Natural killer cell (primary cell): ENCODE results near the gene SND1. TPM values are rescaled to one million over a fixed set of nuclear protein-coding genes. Genes with fewer than 3 reads are reported as not detected.
A peak's percentile ranks its signal among the peaks of the same experiment; 100 is the strongest.

ENCODE experiments used
- ATAC-seq, 3 donors: fragments of 150-1000 bp in 2 of 3; fragments of 200-7000 bp in 1 of 3; cut with Tn5 transposase; 1 replicate in 1 of 3; 2 replicates in 2 of 3; pipeline ENCODE4 v1.10.0; 2021; ENCODE audit warnings: mild to moderate bottlenecking in 2 of 3, moderate library complexity in 2 of 3
- DNase-seq, 2 donors: peaks; one replicate each; pipeline versions ENCODE4 v3.0.0 to v3.0.0-alpha.2; 2013 to 2021; ENCODE audit warnings: mixed read lengths in 1 of 2
- H3K27ac ChIP-seq: one replicate; pipeline ENCODE4 v1.5.1; 2013; ENCODE audit warnings: mild to moderate bottlenecking, low read length
- H3K27me3 ChIP-seq: one replicate; pipeline ENCODE4 v1.6.1; 2013; ENCODE audit warnings: low read length; ENCODE audit not compliant: control insufficient read depth, insufficient read depth
- H3K36me3 ChIP-seq: one replicate; pipeline ENCODE4 v1.6.1; 2013; ENCODE audit warnings: low read length; ENCODE audit not compliant: control insufficient read depth, insufficient read depth
- H3K4me1 ChIP-seq: one replicate; pipeline ENCODE4 v1.6.1; 2013; ENCODE audit warnings: low read length; ENCODE audit not compliant: control insufficient read depth, insufficient read depth
- H3K4me3 ChIP-seq: one replicate; pipeline ENCODE4 v1.5.1; 2013; ENCODE audit warnings: low read length
- H3K9me3 ChIP-seq: one replicate; pipeline ENCODE4 v1.6.1; 2013; ENCODE audit warnings: low read length; ENCODE audit not compliant: control insufficient read depth, insufficient read depth
- H3K27ac Mint-ChIP-seq, 2 donors: one replicate each; pipeline ENCODE4 v1.8.0; 2022; ENCODE audit warnings: mild to moderate bottlenecking in 2 of 2, mixed read lengths in 2 of 2, moderate library complexity in 1 of 2
- H3K27me3 Mint-ChIP-seq, 2 donors: one replicate each; pipeline ENCODE4 v1.8.0; 2022; ENCODE audit warnings: low read depth in 2 of 2, mixed read lengths in 2 of 2
- H3K36me3 Mint-ChIP-seq: one replicate; pipeline ENCODE4 v1.8.0; 2022; ENCODE audit warnings: mixed read lengths
- H3K4me1 Mint-ChIP-seq, 2 donors: one replicate each; pipeline ENCODE4 v1.8.0; 2022; ENCODE audit warnings: mixed read lengths in 2 of 2
- H3K4me3 Mint-ChIP-seq: one replicate; pipeline ENCODE4 v1.8.0; 2022; ENCODE audit warnings: mild to moderate bottlenecking, moderate library complexity, mixed read lengths
- H3K9me3 Mint-ChIP-seq, 2 donors: one replicate each; pipeline ENCODE4 v1.8.0; 2022; ENCODE audit warnings: mixed read lengths in 2 of 2
- CTCF ChIP-seq: fragments of 200-600 bp; IDR thresholded peaks from one replicate; pipeline ENCODE4 v1.8.0; 2022; ENCODE audit warnings: antibody characterized with exemption
- WGBS: methylation state at CpG from one replicate; pipeline ENCODE4 v1.1.7; 2013; ENCODE audit warnings: missing lambda C conversion rate; ENCODE audit not compliant: insufficient coverage; 5-methylcytosine and 5-hydroxymethylcytosine counted together
- intact Hi-C: fragments of 100-400 bp; cut with micrococcal nuclease; formaldehyde crosslinking; loops from one replicate; pipeline ENCODE4 v1.14.2; 2022
- total RNA-seq, 4 donors: library from RNA; stranded (reverse); fragments of 120-200 nt in 1 of 4; gene quantifications; one replicate each; pipeline versions ENCODE4 v1.2.3 to v1.2.4, GENCODE V29; 2013 to 2022

Gene SND1
- total RNA-seq, 3 donors from 2014 or later (not counting 1 experiment from before 2014, with no cell fraction given) = 149 to 188 (median 149) TPM

- DNase-seq = no peak
Measured at GRCh38 chr7:127850195-127850594, 198.2 kb downstream of the SND1 start.

GRCh38 chr7:127854383-127854782 is 202.4 kb downstream of the SND1 start:
- peak overlapping the region in 1 of 2 donors; percentile 29 for H3K27ac Mint-ChIP-seq
- TF ChIP-seq CTCF = no peak
- no peaks in the 10 kb centered on the region for H3K9me3 Mint-ChIP-seq
- Histone ChIP-seq H3K4me1 (peaks cover 19% of the 10 kb centered on the region), H3K27ac (no peak overlapping the region), H3K27me3 (peaks cover 3% of the 10 kb centered on the region), H3K36me3 (no peaks in the 10 kb centered on the region), H3K9me3 (no peaks in the 10 kb centered on the region), H3K4me3 (no peak overlapping the region)
- no peak overlapping the region for H3K4me3 Mint-ChIP-seq
- 100% methylated on average over 1 of the region's 2 CpGs for WGBS
- peaks cover 15% of the 10 kb centered on the region for H3K36me3 Mint-ChIP-seq
- ATAC-seq (no peak), DNase-seq (no peak)
- peaks cover 10 to 30% of the 10 kb centered on the region in 2 donors for H3K27me3 Mint-ChIP-seq
- intact Hi-C loops = no loop called here
- H3K4me1 Mint-ChIP-seq = peaks cover 30 to 47% of the 10 kb centered on the region in 2 donors

More at GRCh38 chr7:127850195-127850594, 198.2 kb downstream of the SND1 start:
- H3K27me3 ChIP-seq = peaks cover 3% of the 10 kb centered on the region
- peaks cover 3% of the 10 kb centered on the region for H3K36me3 ChIP-seq
- intact Hi-C loops = no loop called here
- no peak for ATAC-seq
- Mint-ChIP-seq H3K4me1 (peaks cover 15 to 21% of the 10 kb centered on the region in 2 donors), H3K27ac (peak overlapping the region in 1 of 2 donors; percentile 6), H3K27me3 (no peaks in the 10 kb centered on the region), H3K4me3 (no peak overlapping the region), H3K9me3 (no peaks in the 10 kb centered on the region), H3K36me3 (peaks cover 16% of the 10 kb centered on the region)
- H3K4me1 ChIP-seq = no peaks in the 10 kb centered on the region
- no peak overlapping the region for H3K27ac ChIP-seq
- H3K4me3 ChIP-seq = no peak overlapping the region
- no peaks in the 10 kb centered on the region for H3K9me3 ChIP-seq
- WGBS = 33% methylated on average over 1 of the region's 3 CpGs
- TF ChIP-seq CTCF = no peak

- no peaks in the 10 kb centered on the region for H3K9me3 Mint-ChIP-seq
- no peak overlapping the region for H3K4me3 Mint-ChIP-seq
- H3K27ac ChIP-seq = no peak overlapping the region
- TF ChIP-seq CTCF = no peak
- H3K36me3 ChIP-seq = no peaks in the 10 kb centered on the region
- H3K27me3 ChIP-seq = peaks cover 3% of the 10 kb centered on the region
- ATAC-seq = no peak
- H3K36me3 Mint-ChIP-seq = no peaks in the 10 kb centered on the region
- H3K27ac Mint-ChIP-seq = no peak overlapping the region
- WGBS = 100% methylated on average over 1 of the region's 4 CpGs
- peak in 1 of 2 donors; percentile 6 for DNase-seq
- H3K27me3 Mint-ChIP-seq = peaks cover 10 to 34% of the 10 kb centered on the region in 2 donors
- H3K4me3 ChIP-seq = no peak overlapping the region
- H3K9me3 ChIP-seq = no peaks in the 10 kb centered on the region
- intact Hi-C loops = loop anchor here (5.0 kb wide), 1 partner anchor 95 kb away; no protein-coding TSS in a partner anchor
- H3K4me1 ChIP-seq = peaks cover 24% of the 10 kb centered on the region
- peaks cover 45 to 52% of the 10 kb centered on the region in 2 donors for H3K4me1 Mint-ChIP-seq
Measured at GRCh38 chr7:127857464-127857841, 205.5 kb downstream of the SND1 start.
